ENCODE results near the gene TF. TPM values are rescaled to one million over a fixed set of nuclear protein-coding genes. Genes with fewer than 3 reads are reported as not detected.

The TF gene
- total RNA-seq, 4 donors from 2014 or later: 1.4 to 11.4 (median 6.0) TPM

GRCh38 chr3:133835418-133835743, 89.2 kb downstream of the TF start:
- Histone ChIP-seq H3K4me1 (no peaks in the 10 kb centered on the region), H3K4me3 (no peak overlapping the region), H3K27ac (no peak overlapping the region), H3K36me3 (peaks cover 0 to 5% (median 0%) of the 10 kb centered on the region in 3 donors), H3K27me3 (no peaks in the 10 kb centered on the region), H3K9me3 (no peaks in the 10 kb centered on the region)
- no peak for TF ChIP-seq CTCF (IDR thresholded peaks at IDR 0.05)
- TF ChIP-seq EP300 (IDR thresholded peaks at IDR 0.05): no peak
- no peak for TF ChIP-seq POLR2A (IDR thresholded peaks at IDR 0.05)
- WGBS, 2 donors: 93 to 94% methylated on average over 3 of the region's 3 CpGs
- no peak for DNase-seq (ENCODE audit: low spot score in 2 of 2)

GRCh38 chr3:133835961-133836360, 89.8 kb downstream of the TF start:
- Histone ChIP-seq H3K27ac (no peak overlapping the region), H3K27me3 (no peaks in the 10 kb centered on the region), H3K36me3 (peaks cover 0 to 5% (median 0%) of the 10 kb centered on the region in 3 donors), H3K9me3 (no peaks in the 10 kb centered on the region), H3K4me1 (no peaks in the 10 kb centered on the region), H3K4me3 (no peak overlapping the region)
- WGBS, 2 donors: 86 to 89% methylated on average over 3 to 4 of the region's 4 CpGs
- no peak for DNase-seq (ENCODE audit: low spot score in 2 of 2)
- TF ChIP-seq POLR2A (IDR thresholded peaks at IDR 0.05): no peak
- TF ChIP-seq EP300 (IDR thresholded peaks at IDR 0.05): no peak

- 82 to 86% methylated on average over 6 of the region's 6 CpGs for WGBS, 2 donors
- no peak overlapping the region for H3K27ac ChIP-seq
- TF ChIP-seq EP300 (IDR thresholded peaks at IDR 0.05): no peak
- no peak for TF ChIP-seq POLR2A (IDR thresholded peaks at IDR 0.05)
- TF ChIP-seq CTCF (IDR thresholded peaks at IDR 0.05): no peak
- H3K27me3 ChIP-seq: no peaks in the 10 kb centered on the region
- no peaks in the 10 kb centered on the region for H3K9me3 ChIP-seq
- peaks cover 0 to 5% (median 0%) of the 10 kb centered on the region in 3 donors for H3K36me3 ChIP-seq
- H3K4me1 ChIP-seq: no peaks in the 10 kb centered on the region
- DNase-seq (ENCODE audit: low spot score in 2 of 2): no peak
- H3K4me3 ChIP-seq: no peak overlapping the region
These were observed 90.4 kb downstream of the TF start for GRCh38 chr3:133836497-133837158.

- peaks cover 0 to 5% (median 0%) of the 10 kb centered on the region in 3 donors for H3K36me3 ChIP-seq
- no peak for TF ChIP-seq CTCF (IDR thresholded peaks at IDR 0.05)
- no peak for TF ChIP-seq POLR2A (IDR thresholded peaks at IDR 0.05)
- no peak for TF ChIP-seq EP300 (IDR thresholded peaks at IDR 0.05)
These were observed 91.5 kb downstream of the TF start for GRCh38 chr3:133837487-133838295.

GRCh38 chr3:133838296-133838789, 92.2 kb downstream of the TF start:
- Histone ChIP-seq H3K9me3 (no peaks in the 10 kb centered on the region), H3K4me3 (no peak overlapping the region), H3K27ac (no peak overlapping the region), H3K27me3 (no peaks in the 10 kb centered on the region), H3K4me1 (no peaks in the 10 kb centered on the region), H3K36me3 (peaks cover 0 to 5% (median 0%) of the 10 kb centered on the region in 3 donors)
- TF ChIP-seq CTCF (IDR thresholded peaks at IDR 0.05): no peak
- no peak for TF ChIP-seq POLR2A (IDR thresholded peaks at IDR 0.05)
- no peak for TF ChIP-seq EP300 (IDR thresholded peaks at IDR 0.05)
- no peak for DNase-seq (ENCODE audit: low spot score in 2 of 2)
- 91% methylated on average over 4 of the region's 4 CpGs for whole genome bisulfite sequencing, 2 donors

More at GRCh38 chr3:133837487-133838295, 91.5 kb downstream of the TF start:
- no peak overlapping the region for H3K4me3 ChIP-seq
- H3K9me3 ChIP-seq: no peaks in the 10 kb centered on the region
- 92 to 94% methylated on average over 22 of the region's 22 CpGs for WGBS, 2 donors
- no peak overlapping the region for H3K27ac ChIP-seq
- no peaks in the 10 kb centered on the region for H3K4me1 ChIP-seq
- H3K27me3 ChIP-seq: no peaks in the 10 kb centered on the region
- no peak for DNase-seq (ENCODE audit: low spot score in 2 of 2)
